ENCODE data around the gene CAVIN1.

DNA sequence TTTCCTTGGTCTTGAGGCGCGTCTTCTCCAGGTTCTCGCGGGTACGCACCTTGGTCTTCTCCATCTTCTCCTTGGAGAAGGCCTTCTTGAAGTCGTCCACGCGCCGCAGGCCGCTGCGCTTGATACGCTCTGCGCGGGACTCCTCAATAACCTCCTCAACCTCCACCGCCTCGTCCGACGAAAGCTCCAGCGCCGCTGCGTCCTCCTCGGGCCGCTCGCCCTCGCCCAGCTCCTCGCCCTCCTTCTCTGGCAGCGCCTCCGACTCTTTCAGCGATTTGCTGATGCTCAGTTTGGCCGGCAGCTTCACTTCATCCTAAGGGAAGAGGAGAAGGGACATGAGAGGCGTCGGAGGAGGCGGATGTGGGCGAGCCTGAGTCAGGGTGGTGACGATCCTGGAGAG is 18.0 kb downstream of the CAVIN1 start:
- no peak for TF ChIP-seq POLR2AphosphoS5 (IDR thresholded peaks at IDR 0.05; ENCODE audit: low read depth, low read length)
- TF ChIP-seq, protein P1, sequence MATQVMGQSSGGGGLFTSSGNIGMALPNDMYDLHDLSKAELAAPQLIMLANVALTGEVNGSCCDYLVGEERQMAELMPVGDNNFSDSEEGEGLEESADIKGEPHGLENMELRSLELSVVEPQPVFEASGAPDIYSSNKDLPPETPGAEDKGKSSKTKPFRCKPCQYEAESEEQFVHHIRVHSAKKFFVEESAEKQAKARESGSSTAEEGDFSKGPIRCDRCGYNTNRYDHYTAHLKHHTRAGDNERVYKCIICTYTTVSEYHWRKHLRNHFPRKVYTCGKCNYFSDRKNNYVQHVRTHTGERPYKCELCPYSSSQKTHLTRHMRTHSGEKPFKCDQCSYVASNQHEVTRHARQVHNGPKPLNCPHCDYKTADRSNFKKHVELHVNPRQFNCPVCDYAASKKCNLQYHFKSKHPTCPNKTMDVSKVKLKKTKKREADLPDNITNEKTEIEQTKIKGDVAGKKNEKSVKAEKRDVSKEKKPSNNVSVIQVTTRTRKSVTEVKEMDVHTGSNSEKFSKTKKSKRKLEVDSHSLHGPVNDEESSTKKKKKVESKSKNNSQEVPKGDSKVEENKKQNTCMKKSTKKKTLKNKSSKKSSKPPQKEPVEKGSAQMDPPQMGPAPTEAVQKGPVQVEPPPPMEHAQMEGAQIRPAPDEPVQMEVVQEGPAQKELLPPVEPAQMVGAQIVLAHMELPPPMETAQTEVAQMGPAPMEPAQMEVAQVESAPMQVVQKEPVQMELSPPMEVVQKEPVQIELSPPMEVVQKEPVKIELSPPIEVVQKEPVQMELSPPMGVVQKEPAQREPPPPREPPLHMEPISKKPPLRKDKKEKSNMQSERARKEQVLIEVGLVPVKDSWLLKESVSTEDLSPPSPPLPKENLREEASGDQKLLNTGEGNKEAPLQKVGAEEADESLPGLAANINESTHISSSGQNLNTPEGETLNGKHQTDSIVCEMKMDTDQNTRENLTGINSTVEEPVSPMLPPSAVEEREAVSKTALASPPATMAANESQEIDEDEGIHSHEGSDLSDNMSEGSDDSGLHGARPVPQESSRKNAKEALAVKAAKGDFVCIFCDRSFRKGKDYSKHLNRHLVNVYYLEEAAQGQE (IDR thresholded peaks at IDR 0.05; ENCODE audit: insufficient read depth in 1 of 2, low read depth in 2 of 2, low read length in 2 of 2), result no peak
